Ureter (tissue), 1 donor: ENCODE results near the gene NPPA. TPM values are rescaled to one million over a fixed set of nuclear protein-coding genes. Genes with fewer than 3 reads are reported as not detected.
A peak's percentile ranks its signal among the peaks of the same experiment; 100 is the strongest.
"Not testable (repeated sequence)": the region's sequence is repeated elsewhere in the genome, so short reads cannot be mapped to it uniquely, and the experiment has no call there.

ENCODE experiments used
- DNase-seq: peaks from one replicate; pipeline ENCODE4 v3.0.0-alpha.2; 2020; ENCODE audit warnings: low spot score
- total RNA-seq: library from RNA; stranded (reverse); gene quantifications from one replicate; pipeline ENCODE4 v1.2.4, GENCODE V29; 2023
- donor health status: DM: yes; HTN: yes; CAD: no.

Gene NPPA
- not detected for total RNA-seq

GRCh38 chr1:11847667-11848372 is at the start of gene NPPA:
TSS of gene NPPA (minus strand) at chr1:11847783. CDS start at chr1:11847684, 99 bp downstream.
- no peak for DNase-seq

DNA sequence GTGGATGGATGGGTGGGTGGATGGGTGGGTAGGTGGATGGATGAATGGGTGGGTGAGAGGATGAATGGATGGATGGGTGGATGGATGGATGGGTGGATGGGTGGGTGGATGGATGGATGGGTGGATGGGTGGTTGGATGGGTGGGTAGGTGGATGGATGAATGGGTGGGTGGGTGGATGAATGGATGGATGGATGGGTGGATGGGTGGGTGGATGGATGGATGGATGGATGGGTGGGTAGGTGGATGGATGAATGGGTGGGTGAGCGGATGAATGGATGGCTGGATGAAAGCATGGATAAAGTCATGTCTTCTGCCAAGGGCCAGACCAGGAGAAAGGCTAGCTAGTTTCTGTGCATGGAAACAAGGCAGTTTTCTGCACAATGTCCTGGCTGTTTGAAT is 46.9 kb upstream of the NPPA start:
- not testable (repeated sequence) for DNase-seq

DNA sequence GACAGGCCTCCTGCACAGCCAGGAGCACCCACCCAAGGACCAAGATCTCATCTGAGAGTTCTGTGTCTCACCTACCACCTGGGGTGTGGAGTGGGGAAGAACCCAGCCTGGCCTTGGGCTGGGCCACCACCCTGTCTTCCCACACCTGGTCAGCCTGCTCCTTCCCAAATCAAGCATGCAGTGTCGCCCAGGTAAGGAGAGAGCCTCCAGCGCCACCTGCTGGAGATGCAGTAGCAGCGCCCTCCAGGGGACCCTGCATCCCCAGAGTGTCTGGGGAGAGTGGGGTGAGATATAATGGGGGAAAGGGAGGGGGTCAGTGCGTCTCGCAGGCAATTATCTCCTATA is 46.3 kb upstream of the NPPA start:
- DNase-seq, result peak; percentile 56

- no peak for DNase-seq
Measured at GRCh38 chr1:11891433-11892186, 44.0 kb upstream of the NPPA start.

DNA sequence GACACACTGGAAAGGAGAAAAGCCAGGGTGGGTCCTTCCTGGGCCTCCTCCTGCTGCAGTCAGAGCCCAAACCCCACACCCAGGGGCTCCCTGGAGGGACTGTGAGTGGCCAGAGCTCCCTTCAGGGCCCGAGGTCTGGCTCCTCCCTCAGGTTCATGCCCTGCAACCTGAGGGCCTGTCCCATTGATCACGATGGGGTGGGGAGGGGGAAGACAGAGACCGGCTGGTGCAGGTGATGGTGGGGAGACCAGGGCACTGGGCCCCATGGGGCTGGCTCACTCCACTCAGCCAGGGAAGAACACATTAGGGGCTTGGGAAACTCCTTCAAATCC is 41.3 kb upstream of the NPPA start:
- DNase-seq, result no peak

- no peak for DNase-seq
Measured at GRCh38 chr1:11888206-11888876, 40.8 kb upstream of the NPPA start.

DNA sequence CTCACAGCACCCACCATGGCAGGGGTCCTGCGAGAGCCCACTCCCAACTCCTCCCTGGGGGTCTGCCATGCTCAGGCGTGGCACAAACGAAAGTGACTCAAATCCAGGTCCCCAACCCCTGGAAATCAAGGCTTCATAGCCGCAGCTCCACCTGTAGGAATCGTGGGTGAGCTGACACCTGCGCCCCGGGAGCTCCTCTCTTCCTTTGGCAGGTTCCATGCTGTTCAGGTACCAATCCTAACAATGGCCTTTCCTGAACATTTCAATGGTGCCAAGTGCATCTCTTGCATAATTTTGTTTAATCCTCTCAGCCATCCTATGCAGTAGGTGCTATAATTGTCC is 40.1 kb upstream of the NPPA start:
- no peak for DNase-seq

DNA sequence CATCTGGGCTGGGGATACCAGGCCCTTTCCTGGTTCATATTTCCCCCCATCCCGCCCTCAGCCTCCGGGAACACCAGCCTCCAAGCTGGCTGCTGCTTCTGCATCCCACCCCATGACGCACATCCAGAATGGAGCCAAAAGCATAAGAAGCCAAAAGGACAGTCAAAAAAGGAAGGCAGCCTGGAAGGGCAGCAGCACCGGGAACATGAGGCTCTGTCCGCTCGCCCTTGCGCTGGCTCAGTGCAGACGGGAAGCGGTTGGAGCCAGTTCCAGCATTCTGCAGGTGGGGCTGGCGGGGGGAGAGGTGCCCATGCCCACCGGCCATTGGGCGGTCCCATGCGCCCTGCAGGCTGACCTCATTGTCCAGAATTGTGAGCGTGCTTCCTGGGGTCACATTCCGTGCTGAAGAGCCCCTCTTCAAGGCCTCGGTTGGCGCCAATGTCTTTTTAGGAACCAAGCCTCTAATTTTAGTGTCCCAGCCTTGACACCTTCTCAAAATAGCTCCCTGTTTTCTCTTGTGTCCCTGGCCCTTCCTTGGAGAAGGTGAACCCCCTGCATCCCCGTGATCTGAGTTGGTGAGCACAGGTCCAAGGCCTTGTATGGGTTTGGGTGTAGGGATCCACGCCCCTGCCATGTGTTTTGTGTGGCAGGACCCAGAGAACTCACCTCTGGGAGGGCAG is 39.5 kb upstream of the NPPA start:
- no peak for DNase-seq

- no peak for DNase-seq
Measured at GRCh38 chr1:11885916-11886315, 38.3 kb upstream of the NPPA start.

- DNase-seq, result peak; percentile 67
Measured at GRCh38 chr1:11882814-11883538, 35.4 kb upstream of the NPPA start.

- DNase-seq, result no peak
Measured at GRCh38 chr1:11881749-11882441, 34.3 kb upstream of the NPPA start.

DNA sequence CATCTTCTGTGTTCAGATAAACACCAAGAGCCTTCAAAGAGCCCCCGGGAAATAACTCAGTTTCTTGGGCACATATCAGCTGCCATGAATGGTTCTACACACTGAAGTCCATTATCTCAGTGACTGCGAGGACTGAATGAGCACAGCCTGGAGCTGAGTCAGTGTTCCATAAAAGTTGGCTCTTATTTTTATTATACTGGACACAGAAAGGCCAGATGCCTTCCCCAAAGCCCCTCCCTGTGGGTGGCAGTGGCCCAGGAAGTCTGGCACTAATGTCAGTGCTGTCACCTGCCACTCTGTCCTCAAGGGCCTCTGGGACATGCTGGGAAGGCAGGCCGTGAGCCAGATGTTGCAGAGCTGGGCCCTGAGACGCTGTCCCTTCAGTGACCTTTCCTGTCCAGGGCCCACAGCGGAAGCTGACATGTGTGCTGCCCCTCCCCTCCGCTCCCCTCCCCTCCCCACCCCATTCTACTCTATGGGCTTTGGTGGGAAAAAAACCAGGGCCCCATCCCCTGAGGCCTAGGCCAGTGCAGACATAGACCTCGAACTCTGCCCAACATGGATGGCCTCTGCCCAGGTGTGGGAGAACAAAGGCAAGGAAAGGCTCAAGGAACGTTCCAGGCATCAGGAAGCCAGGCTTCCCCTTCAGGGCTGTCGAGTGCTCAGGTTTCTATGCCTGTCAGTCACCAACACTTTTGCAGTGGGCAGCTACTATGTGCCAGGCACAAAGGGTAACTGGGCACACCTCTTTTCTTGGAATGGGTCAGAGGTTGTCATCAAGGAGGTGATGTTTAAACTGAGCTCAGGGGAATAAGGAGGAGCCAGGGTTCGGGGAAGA is 33.5 kb upstream of the NPPA start:
- no peak for DNase-seq

DNA sequence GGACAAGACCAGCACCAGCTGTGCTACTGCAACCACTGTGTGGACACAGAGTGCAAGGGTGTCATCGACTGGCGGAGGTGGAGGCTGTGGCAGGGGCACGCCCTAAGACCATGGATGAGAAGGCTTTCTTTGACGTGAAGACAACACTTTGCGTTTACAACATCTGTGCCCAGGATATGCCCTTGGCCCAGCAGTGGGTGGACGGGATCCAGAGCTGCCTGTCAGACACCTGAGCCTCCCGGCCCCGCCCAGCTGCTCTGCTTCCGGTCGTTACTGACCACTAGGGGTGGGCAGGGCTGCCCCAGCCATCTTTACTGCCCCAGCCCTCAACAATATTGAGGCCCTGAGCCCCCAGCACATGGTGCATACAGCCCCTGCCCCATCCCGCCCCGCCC is 32.6 kb upstream of the NPPA start:
- no peak for DNase-seq

GRCh38 chr1:11879311-11880180 is 32.0 kb upstream of the NPPA start:
- DNase-seq, result no peak

DNA sequence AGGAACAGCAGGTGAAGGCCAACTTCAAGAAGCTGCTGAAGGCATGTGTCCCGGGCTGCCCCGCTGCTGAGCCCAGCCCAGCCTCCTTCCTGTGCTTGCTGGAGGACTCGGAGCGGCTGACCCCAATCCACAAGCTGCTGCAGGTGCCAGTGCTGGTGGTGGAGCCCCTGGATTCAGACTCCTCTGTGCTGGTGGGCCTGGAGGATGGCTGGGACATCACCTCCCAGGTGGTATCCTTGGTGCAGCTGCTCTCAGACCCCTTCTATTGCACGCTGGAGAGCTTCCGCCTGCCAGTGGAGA is 31.3 kb upstream of the NPPA start:
- DNase-seq, result no peak

DNA sequence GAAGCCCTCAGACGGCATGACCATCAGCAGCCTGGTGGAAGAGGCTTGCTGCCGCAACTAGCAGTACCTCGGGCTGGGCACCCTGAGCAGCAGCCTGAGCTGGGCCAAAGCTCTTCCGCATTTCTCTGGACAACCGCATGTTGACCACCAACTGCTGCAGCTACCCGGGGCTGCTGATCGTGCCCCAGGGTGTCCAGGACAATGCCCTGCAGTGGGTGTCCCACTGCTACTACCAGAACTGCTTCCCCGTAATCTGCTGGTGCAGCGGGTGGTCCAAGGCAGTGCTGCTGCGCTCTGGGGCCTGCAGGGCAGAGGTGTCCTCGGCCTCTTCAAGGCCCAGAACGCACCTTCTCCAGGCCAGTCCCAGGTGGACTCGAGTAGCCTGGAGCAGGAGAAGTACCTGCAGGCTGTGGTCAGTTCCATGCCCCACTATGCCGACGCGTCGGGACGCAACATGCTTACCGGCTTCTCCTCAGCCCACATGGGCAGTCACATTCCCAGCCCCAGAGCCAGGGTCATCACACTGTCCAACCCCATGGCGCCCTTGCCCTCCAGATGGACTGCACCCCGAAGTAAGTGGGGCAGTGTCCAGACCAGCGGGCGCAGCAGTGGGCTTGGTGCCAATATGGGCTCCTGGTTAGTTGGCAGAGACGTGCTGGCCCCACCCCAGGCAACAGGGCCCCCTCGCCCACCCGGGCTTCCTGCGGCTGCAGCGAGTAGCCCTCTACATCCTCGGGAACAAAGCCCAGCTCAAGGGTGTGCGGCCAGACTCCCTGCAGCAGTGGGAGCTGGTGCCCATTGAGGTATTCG is 30.7 kb upstream of the NPPA start:
- no peak for DNase-seq

- no peak for DNase-seq
Measured at GRCh38 chr1:11877074-11877473, 29.5 kb upstream of the NPPA start.

DNA sequence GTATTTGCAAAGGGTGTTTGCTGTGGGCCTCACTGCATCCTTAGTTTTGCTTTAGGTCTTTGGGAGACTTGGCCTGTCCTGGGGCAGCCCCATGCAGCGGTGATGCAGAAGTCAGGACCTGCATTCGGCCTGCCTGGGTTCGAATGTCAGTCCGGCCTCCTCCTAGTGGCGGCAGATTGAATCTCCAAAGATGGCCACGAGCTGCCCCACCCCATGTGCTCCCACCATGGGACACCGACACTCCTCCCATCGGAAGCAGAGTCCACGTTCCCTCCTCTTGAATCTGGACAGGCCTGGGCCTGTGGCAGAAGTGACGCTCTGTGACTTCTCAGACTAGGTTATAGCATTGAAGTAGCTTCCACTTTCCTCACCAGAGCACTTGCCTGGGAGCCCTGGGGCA is 27.5 kb upstream of the NPPA start:
- no peak for DNase-seq

DNA sequence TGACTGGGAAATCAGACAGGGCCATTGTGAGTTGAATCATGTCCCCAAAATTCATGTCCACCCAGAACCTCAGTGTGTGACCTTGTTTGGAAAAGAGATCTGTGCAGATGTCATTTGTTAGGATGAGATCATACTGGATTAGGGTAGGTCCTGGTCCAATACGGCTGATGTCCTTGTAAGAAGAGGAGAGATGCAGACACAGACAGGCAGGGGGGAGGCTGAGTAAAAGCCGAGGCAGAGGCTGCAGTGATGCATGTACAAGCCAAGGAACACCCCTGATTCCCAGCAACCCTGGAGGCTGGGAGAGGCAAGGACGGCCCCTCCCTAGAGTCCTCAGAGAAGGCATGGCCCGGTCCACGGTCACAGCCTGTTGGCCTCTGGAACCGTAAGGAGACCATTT is 27.0 kb upstream of the NPPA start:
- no peak for DNase-seq
